HG02798 (cell line): Measurements from ENCODE around the gene EXOC3.
"Not testable (repeated sequence)": the region's sequence is repeated elsewhere in the genome, so short reads cannot be mapped to it uniquely, and the experiment has no call there.

Source experiments
- ATAC-seq: cut with Tn5 transposase; IDR thresholded peaks from one replicate; pipeline ENCODE4 v1.9.1; 2021; ENCODE audit warnings: mild to moderate bottlenecking; ENCODE audit not compliant: unreplicated experiment, poor library complexity

EXOC3 gene

DNA sequence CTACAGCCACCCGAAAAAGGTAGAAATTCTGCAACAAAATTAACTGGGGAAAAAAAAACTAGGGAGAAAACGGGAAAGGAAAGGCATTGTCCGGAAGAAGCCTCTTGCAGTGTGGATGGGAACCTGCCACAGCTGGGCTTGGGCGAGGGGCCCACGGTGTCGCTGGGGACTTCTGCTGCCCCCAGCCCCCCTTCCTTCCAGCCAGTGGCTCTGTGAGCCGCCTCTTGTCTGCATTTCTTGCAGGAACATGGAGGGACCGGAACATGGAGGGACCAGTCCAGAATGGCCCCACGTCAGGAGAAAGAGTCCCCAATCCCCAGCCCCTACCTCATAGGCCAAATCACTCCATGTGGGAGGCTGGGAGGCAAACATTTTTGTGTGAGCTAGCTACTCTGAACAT is 36.9 kb upstream of the EXOC3 start:
- no peak for ATAC-seq

DNA sequence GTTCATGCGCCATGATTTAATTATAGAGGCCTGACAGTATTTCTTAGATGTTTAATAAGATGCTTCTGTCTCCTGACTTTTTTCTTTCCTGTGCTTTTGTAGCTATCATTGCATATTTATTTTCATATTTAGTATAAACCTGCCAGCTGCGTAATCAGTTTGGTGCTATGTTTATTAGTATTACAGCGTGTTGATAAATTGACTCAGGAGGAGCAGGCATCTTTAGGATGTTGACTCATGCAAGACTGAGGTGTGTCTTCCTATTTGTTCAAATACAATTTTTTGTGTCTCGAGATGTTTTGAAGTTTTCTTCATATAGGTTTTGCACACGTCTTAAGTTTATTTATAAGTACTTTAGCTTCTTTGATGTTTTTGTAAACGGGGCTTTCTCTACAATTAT is 35.9 kb upstream of the EXOC3 start:
- ATAC-seq = no peak

GRCh38 chr5:407801-408268 is 35.1 kb upstream of the EXOC3 start:
- no peak for ATAC-seq

- no peak for ATAC-seq
Observed at GRCh38 chr5:410911-411517, 32.0 kb upstream of the EXOC3 start.

- no peak for ATAC-seq
Observed at GRCh38 chr5:411728-412127, 31.2 kb upstream of the EXOC3 start.

DNA sequence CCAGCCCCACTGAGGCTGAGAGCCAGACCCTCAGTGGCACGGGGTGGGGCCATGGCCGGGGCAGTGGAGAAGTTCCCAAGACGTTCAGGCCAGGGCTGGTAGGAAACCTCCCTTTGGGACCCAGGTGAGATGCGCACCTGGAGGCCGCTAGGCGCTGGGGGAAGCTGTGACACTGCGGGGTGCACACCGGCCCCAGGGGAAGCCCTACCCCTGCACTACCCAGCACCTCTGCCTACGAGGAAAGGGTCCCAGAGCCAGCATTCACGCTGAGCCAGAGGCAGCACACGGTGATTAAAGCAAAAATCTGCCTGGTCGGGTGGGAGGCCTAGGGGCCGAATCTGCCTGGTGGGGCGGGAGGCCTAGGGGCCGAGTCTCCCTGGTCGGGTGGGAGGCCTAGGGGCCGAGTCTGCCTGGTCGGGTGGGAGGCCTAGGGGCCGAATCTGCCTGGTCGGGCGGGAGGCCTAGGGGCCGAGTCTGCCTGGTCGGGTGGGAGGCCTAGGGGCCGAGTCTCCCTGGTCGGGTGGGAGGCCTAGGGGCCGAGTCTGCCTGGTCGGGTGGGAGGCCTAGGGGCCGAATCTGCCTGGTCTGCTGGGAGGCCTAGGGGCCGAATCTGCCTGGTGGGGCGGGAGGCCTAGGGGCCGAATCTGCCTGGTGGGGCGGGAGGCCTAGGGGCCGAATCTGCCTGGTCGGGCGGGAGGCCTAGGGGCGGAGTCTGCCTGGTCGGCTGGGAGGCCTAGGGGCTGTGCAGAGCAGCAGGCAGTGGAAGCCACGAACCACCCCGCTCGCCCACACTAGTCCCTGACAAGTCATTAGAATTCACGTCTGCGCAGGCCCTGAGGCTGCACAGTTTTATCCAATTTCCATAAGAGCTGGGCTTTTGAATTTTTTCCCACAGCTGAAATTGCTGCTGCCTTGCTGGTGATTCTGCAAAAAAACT is 27.7 kb upstream of the EXOC3 start:
- not testable (repeated sequence) for ATAC-seq

- no peak for ATAC-seq
Observed at GRCh38 chr5:415928-416635, 26.9 kb upstream of the EXOC3 start.

GRCh38 chr5:416636-416960 is 26.4 kb upstream of the EXOC3 start:
- ATAC-seq = no peak

- ATAC-seq = no peak
Observed at GRCh38 chr5:417301-418161, 25.4 kb upstream of the EXOC3 start.

DNA sequence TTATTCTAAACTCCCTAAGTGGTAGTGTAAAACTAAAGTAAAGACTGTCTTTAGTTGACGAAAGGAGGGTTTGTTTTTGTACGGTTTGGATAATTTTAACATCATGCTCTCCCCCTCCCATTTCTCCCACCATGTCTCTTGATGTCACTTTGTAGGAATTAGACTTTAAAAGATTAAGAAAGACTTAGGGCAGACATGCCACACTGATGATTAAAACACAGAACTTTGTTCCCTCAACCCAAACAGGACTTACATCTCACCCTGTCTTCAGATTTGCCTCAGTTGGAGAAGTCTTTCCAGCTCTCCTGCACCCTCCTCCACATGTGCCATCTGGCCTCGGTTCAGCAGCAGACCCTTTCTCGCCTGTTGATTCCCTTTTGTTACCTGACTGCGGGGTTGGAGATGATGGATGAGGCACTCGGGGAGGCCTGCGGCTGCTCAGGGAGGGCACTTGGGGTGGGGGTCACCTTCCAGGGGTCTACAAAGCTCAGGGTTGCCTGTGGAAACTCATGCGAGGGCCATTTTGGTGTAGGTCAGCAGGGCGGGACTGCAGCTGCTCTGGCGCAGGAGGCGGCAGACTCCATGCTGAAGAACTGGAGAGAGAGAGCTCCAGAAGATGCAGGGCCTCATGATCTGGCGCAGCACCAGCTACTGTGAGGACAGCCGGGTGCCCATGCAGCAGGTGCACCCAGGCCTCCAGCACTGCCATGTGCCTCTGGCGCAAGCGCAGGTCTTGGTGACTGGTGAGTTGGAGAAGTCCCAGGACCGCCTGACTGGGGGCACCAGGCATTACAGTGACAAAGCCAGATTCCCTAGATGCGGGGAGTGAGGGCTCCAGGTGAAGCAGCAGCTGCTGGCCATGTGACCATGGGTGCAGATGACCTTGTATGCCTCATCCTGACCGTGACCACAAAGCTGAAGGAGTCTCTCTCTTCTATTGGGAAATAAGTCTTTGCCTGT is 24.5 kb upstream of the EXOC3 start:
- ATAC-seq = no peak

GRCh38 chr5:419970-420369 is 23.0 kb upstream of the EXOC3 start:
- ATAC-seq = no peak

- ATAC-seq = no peak
Observed at GRCh38 chr5:420632-421286, 22.2 kb upstream of the EXOC3 start.

GRCh38 chr5:421287-421880 is 21.6 kb upstream of the EXOC3 start:
- ATAC-seq = no peak

DNA sequence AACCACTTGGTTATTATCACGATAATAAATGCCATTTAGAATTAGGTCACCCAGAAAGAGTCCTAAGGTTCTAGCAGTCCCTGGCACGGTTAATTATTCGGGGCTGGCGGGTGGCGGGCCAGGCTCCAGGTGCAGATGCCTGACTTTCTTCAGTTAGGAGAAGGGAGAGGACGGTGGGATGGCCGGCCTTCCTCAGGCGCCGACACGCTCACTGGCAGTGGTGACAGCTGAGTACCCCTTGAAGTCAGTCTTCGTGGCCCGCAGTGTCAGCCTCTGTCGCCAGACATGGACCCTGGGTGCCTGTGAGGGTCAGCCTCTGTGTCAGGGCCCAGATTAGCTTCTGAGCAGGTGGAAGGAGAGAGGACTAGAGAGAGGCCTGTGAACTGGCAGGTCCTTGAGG is 21.1 kb upstream of the EXOC3 start:
- ATAC-seq = no peak

DNA sequence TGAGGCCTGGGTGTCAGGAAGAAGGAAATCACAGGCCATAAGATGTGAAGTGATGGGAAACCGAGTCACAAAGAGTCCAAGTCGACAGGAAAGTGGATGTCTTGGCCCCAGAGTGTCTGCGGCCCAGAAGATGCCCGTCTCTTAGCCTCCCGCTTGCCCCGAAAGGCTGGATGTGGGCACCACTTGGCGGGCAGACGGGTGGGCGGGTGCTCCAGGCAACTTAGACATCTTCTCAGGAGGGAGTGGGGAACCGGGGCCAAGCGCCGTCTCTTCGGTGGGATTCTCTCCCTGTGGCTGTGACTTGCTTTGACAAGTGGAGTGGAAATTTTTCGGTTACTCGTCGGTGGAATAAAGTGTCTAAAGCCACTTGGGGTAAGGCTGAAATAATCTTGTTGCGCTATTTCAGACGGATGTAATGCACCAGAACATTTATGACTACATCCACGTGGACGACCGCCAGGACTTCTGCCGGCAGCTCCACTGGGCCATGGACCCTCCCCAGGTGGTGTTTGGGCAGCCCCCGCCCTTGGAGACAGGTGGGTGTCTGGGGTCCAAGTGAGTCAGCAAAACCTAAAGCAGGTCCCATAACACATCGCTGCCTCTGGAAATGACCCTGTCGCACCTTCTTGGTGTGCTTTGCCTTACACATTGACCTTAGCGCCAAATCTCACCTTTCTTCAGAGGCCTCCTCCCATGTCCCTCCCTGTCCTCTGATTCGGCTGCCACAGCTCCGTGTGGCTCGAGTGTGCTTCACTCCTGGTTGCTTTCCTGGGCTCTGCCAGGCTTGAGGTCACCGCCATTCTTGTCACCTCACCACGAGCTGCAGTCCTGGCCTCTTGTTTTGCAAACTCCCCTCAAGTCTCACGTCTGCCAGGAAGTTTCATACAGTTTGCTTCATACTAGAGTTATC is 20.4 kb upstream of the EXOC3 start:
- ATAC-seq = no peak

DNA sequence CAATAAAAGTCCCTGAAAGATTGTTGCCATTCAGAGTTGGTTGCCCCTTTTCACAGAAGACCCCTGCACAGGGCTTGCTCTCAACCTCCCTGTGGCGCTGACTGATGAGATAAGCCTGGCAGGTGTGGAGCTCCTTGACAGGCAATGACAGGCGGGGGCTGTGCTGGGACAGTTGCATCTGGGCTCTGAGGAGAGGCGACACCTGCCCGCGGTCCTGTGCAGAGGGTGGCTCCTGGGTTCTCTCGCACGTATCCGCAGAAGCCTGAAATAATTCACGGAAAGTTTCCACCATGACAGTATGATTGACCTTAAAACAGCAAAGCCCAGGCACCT is 19.8 kb upstream of the EXOC3 start:
- no peak for ATAC-seq

- ATAC-seq = no peak
Observed at GRCh38 chr5:423626-424261, 19.2 kb upstream of the EXOC3 start.
